ENCODE data around the gene CHMP4A.

DNA sequence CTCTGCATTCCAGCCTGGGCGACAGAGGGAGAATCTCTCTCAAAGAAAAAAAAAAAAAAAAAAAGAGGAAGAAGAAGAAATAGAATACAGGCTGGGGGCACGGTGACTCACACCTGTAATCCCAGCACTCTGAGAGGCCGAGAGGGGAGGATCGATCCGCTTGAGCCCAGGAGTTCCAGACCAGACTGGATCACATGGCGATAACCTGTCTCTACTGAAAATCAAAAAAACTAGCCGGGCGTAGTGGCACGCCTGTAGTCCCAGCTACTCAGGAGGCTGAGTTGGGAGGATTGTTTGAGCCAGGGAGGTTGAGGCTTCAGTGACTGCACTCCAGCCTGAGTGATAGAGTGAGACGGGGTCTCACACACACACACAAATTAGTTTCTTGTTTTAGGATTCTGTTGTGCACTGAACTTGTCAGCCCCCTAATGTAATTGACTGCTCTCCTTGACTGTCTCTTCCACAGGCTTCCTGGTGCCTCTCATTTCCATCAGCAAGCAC, 30.1 kb upstream of the CHMP4A start:
- TF ChIP-seq, protein P1, sequence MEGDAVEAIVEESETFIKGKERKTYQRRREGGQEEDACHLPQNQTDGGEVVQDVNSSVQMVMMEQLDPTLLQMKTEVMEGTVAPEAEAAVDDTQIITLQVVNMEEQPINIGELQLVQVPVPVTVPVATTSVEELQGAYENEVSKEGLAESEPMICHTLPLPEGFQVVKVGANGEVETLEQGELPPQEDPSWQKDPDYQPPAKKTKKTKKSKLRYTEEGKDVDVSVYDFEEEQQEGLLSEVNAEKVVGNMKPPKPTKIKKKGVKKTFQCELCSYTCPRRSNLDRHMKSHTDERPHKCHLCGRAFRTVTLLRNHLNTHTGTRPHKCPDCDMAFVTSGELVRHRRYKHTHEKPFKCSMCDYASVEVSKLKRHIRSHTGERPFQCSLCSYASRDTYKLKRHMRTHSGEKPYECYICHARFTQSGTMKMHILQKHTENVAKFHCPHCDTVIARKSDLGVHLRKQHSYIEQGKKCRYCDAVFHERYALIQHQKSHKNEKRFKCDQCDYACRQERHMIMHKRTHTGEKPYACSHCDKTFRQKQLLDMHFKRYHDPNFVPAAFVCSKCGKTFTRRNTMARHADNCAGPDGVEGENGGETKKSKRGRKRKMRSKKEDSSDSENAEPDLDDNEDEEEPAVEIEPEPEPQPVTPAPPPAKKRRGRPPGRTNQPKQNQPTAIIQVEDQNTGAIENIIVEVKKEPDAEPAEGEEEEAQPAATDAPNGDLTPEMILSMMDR (IDR thresholded peaks at IDR 0.05), result no peak
- TF ChIP-seq EP300 (IDR thresholded peaks at IDR 0.05), result no peak

Data from gastroesophageal sphincter (tissue), 3 donors.